Measurements from ENCODE around the gene SULT4A1.

DNA sequence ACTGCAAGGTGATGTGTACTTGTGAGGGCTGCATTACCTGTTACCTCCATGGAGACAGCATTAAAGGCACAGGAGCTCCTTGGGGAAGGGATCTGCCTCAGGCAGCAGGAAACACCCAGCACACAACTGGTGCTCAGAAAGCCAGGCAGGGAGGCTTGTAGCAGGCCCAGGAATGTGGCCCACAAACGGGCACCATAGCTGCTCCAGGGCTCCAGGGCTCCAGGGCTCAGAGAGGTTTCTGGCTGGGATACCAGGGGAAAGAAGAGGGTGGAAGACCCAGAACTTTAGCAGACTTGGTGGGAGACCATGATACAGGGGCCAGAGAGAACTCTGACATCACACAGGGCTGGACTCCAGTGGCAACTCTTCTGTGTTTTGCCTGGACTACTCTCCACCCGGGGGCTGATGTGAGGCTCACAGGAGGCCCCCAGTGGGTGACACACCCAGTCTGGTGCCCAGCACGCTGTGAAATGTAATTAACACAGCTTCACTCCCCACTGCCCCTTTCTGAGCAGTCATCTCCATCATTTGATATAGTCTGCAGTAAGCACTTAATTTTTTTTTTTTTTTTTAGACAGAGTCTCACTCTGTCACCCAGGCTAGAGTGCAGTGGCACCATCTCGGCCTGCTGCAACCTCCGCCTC lies 14.7 kb upstream of the SULT4A1 start:
- TF ChIP-seq EZH2 (IDR thresholded peaks at IDR 0.05; ENCODE audit: insufficient read depth, low read length): no peak
- TF ChIP-seq, protein P1, sequence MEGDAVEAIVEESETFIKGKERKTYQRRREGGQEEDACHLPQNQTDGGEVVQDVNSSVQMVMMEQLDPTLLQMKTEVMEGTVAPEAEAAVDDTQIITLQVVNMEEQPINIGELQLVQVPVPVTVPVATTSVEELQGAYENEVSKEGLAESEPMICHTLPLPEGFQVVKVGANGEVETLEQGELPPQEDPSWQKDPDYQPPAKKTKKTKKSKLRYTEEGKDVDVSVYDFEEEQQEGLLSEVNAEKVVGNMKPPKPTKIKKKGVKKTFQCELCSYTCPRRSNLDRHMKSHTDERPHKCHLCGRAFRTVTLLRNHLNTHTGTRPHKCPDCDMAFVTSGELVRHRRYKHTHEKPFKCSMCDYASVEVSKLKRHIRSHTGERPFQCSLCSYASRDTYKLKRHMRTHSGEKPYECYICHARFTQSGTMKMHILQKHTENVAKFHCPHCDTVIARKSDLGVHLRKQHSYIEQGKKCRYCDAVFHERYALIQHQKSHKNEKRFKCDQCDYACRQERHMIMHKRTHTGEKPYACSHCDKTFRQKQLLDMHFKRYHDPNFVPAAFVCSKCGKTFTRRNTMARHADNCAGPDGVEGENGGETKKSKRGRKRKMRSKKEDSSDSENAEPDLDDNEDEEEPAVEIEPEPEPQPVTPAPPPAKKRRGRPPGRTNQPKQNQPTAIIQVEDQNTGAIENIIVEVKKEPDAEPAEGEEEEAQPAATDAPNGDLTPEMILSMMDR (IDR thresholded peaks at IDR 0.05; ENCODE audit: insufficient read depth, low read depth, low read length): no peak
